ENCODE data around the gene MIEF1. TPM values are rescaled to one million over a fixed set of nuclear protein-coding genes. Genes with fewer than 3 reads are reported as not detected.

MIEF1 gene
- total and polyA plus RNA-seq, 2 donors (not counting 1 experiment from before 2014, with no cell fraction given), result 9.8 to 37.2 TPM

DNA sequence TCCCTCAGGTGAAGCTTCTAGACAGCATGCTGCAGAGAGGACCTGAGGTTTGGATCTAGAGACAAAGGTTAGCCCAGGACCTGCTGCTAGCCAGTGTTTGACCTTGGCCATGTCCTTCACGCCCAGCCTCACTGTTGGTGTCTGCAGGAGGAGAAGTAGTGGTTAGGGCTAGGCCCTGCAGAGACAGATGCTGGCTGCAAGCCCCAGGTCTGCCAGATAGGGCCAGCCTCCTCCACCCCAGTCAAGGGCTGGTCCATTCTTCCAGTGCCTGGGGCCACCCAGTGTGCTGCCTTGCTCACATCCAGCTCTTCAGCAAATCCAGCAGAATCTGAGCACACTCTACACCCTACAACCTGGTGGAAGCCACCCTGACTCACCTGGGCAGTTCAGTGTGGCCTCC is 21.5 kb upstream of the MIEF1 start:
- H3K9ac ChIP-seq (ENCODE audit: low read length), result no peak overlapping the region
- WGBS (ENCODE audit: insufficient coverage), result no CpG with 5 or more reads among the region's 1 CpG
- H2AFZ ChIP-seq (ENCODE audit: insufficient read depth, low read depth, low read length, poor library complexity, severe bottlenecking), result no peak overlapping the region
- intact Hi-C loops (cut with micrococcal nuclease), result no loop called here
- H3K27ac ChIP-seq (ENCODE audit: low read length in 2 of 2), result no peak overlapping the region
- Mint-ChIP-seq H3K4me3 (no peak overlapping the region), H3K4me1 (peaks cover 1% of the 10 kb centered on the region), H3K27me3 (no peaks in the 10 kb centered on the region), H3K27ac (no peak overlapping the region), H3K9me3 (ENCODE audit: insufficient read depth) (no peaks in the 10 kb centered on the region)
- H3K4me2 ChIP-seq (replicated peaks; ENCODE audit: low read depth, low read length, poor library complexity, severe bottlenecking), result no peak overlapping the region
- H3K27me3 ChIP-seq (replicated peaks in 1 of 4; ENCODE audit: control extremely low read depth in 1 of 4, control insufficient read depth in 3 of 4, insufficient read depth in 4 of 4, low read length in 3 of 4), result no peaks in the 10 kb centered on the region
- no peak for ATAC-seq (ENCODE audit: low read depth)
- DNase-seq, result no peak
- TF ChIP-seq EZH2 (IDR thresholded peaks at IDR 0.05; ENCODE audit: borderline replicate concordance, insufficient read depth, low read depth, low read length, poor library complexity, severe bottlenecking), result no peak
- TF ChIP-seq, protein P1, sequence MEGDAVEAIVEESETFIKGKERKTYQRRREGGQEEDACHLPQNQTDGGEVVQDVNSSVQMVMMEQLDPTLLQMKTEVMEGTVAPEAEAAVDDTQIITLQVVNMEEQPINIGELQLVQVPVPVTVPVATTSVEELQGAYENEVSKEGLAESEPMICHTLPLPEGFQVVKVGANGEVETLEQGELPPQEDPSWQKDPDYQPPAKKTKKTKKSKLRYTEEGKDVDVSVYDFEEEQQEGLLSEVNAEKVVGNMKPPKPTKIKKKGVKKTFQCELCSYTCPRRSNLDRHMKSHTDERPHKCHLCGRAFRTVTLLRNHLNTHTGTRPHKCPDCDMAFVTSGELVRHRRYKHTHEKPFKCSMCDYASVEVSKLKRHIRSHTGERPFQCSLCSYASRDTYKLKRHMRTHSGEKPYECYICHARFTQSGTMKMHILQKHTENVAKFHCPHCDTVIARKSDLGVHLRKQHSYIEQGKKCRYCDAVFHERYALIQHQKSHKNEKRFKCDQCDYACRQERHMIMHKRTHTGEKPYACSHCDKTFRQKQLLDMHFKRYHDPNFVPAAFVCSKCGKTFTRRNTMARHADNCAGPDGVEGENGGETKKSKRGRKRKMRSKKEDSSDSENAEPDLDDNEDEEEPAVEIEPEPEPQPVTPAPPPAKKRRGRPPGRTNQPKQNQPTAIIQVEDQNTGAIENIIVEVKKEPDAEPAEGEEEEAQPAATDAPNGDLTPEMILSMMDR (IDR thresholded peaks at IDR 0.05), result no peak
- POLR2A ChIA-PET, result no interaction called here
- no peaks in the 10 kb centered on the region for H3K4me1 ChIP-seq (ENCODE audit: control insufficient read depth in 2 of 2, insufficient read depth in 2 of 2, low read length in 2 of 2)
- H3K9me3 ChIP-seq (ENCODE audit: control extremely low read depth in 1 of 3, control insufficient read depth in 2 of 3, insufficient read depth in 1 of 3, low read length in 2 of 3), result no peaks in the 10 kb centered on the region
- peaks cover 5% of the 10 kb centered on the region for H4K20me1 ChIP-seq (ENCODE audit: control insufficient read depth, insufficient read depth, low read length, poor library complexity, severe bottlenecking)
- no peaks in the 10 kb centered on the region for H3K36me3 ChIP-seq (replicated peaks in 1 of 2; ENCODE audit: control extremely low read depth in 1 of 2, control insufficient read depth in 1 of 2, extremely low read depth in 1 of 2, insufficient read depth in 2 of 2, low read length in 1 of 2)
- no peak overlapping the region for H3K4me3 ChIP-seq (ENCODE audit: control extremely low read depth in 1 of 5, extremely low read depth in 1 of 5, insufficient read depth in 1 of 5, low read depth in 2 of 5, low read length in 4 of 5)
- peaks cover 31% of the 10 kb centered on the region for H3K79me2 ChIP-seq (ENCODE audit: control insufficient read depth, insufficient read depth, low read length)
- CTCF ChIA-PET, result interaction anchor here (0.7 to 2.2 kb wide), 3 partner anchors 9 to 137 kb away, joined by 3 to 7 read pairs (median 3); no protein-coding TSS in a partner anchor

DNA sequence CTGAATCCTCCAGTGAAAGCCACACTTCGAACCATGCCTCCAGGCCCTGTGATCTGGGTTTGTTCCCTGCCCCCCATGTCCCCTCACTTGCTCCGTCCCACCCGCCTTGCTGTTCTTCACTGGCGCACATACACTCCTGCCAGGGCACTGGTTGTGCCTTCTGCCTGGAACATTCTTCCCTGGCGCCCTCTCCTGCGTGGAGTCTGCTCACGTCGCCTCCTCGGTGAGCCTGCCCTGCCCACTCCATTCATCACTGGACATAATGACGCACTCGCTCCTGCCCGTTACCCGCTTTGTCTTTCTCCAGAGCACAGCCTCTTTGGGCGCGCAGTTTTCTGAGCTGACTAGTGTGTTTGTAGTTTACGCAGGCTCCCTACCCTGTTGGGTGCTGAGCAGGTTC is 21.0 kb upstream of the MIEF1 start:
- Mint-ChIP-seq H3K4me1 (no peaks in the 10 kb centered on the region), H3K9me3 (ENCODE audit: insufficient read depth) (no peaks in the 10 kb centered on the region), H3K4me3 (no peak overlapping the region), H3K27me3 (no peaks in the 10 kb centered on the region), H3K27ac (no peak overlapping the region)
- WGBS (ENCODE audit: insufficient coverage), result 94% methylated on average over 14 of the region's 16 CpGs
- peaks cover 26% of the 10 kb centered on the region for H3K79me2 ChIP-seq (ENCODE audit: control insufficient read depth, insufficient read depth, low read length)
- H3K27ac ChIP-seq (ENCODE audit: low read length in 2 of 2), result no peak overlapping the region
- ATAC-seq (ENCODE audit: low read depth), result no peak
- H3K4me1 ChIP-seq (ENCODE audit: control insufficient read depth in 2 of 2, insufficient read depth in 2 of 2, low read length in 2 of 2), result no peaks in the 10 kb centered on the region
- no peak for DNase-seq
- ChIA-PET CTCF (interaction anchor here (2.2 kb wide), 1 partner anchor 9 kb away, joined by 7 read pairs; no protein-coding TSS in a partner anchor), POLR2A (interaction anchor here (0.6 kb wide), 1 partner anchor 891 kb away, joined by 3 read pairs; no protein-coding TSS in a partner anchor)
- H3K4me3 ChIP-seq (ENCODE audit: control extremely low read depth in 1 of 5, extremely low read depth in 1 of 5, insufficient read depth in 1 of 5, low read depth in 2 of 5, low read length in 4 of 5), result no peak overlapping the region
- H3K9ac ChIP-seq (ENCODE audit: low read length), result no peak overlapping the region
- H3K36me3 ChIP-seq (replicated peaks in 1 of 2; ENCODE audit: control extremely low read depth in 1 of 2, control insufficient read depth in 1 of 2, extremely low read depth in 1 of 2, insufficient read depth in 2 of 2, low read length in 1 of 2), result no peaks in the 10 kb centered on the region
- TF ChIP-seq EZH2 (IDR thresholded peaks at IDR 0.05; ENCODE audit: borderline replicate concordance, insufficient read depth, low read depth, low read length, poor library complexity, severe bottlenecking), result no peak
- TF ChIP-seq, protein P1 (IDR thresholded peaks at IDR 0.05), result no peak
- no peak overlapping the region for H2AFZ ChIP-seq (ENCODE audit: insufficient read depth, low read depth, low read length, poor library complexity, severe bottlenecking)
- no peaks in the 10 kb centered on the region for H3K9me3 ChIP-seq (ENCODE audit: control extremely low read depth in 1 of 3, control insufficient read depth in 2 of 3, insufficient read depth in 1 of 3, low read length in 2 of 3)
- peaks cover 5% of the 10 kb centered on the region for H4K20me1 ChIP-seq (ENCODE audit: control insufficient read depth, insufficient read depth, low read length, poor library complexity, severe bottlenecking)
- no peaks in the 10 kb centered on the region for H3K27me3 ChIP-seq (replicated peaks in 1 of 4; ENCODE audit: control extremely low read depth in 1 of 4, control insufficient read depth in 3 of 4, insufficient read depth in 4 of 4, low read length in 3 of 4)
- H3K4me2 ChIP-seq (replicated peaks; ENCODE audit: low read depth, low read length, poor library complexity, severe bottlenecking), result no peak overlapping the region
- intact Hi-C loops (cut with micrococcal nuclease), result no loop called here

Measured in B cell (primary cell).